LoVo (cell line): Measurements from ENCODE around the gene DNM2.

ENCODE experiments used
- DNase-seq: peaks from one replicate; pipeline ENCODE4 v3.0.0-alpha.2; 2016; ENCODE audit warnings: low spot score

DNM2 gene

DNA sequence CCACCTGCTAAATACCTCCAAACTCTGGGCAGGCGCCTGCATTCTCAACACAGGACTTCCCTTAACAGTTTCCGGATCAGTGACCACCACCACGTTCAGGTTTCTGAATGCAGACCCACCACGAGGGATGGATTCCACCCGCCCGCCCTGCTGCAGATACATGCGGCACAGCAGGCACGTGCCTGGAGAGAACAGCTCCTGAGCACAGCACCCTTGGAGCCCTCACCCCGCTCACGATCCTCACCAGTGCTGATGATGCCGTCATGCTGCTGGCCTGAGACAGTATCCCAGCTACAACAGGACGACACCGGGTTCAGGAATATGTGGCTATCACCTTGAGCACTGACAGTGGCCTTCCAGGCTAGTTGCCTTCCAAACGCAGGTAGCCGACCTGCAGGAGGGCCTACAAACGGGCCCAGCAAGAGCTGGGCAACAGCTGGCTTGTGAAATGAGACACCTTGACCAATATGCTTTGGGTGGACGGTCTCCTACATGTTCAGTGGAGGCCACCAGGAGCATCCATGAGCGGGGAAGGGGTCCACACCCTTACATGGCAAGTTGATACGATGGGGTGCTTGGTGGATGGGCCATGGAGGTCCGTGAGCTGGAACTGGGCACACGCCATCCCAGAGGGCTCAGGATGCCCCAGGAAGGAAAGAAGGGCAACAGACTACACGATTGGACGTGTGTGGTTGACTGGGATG, 26.5 kb upstream of the DNM2 start:
- DNase-seq: no peak

DNA sequence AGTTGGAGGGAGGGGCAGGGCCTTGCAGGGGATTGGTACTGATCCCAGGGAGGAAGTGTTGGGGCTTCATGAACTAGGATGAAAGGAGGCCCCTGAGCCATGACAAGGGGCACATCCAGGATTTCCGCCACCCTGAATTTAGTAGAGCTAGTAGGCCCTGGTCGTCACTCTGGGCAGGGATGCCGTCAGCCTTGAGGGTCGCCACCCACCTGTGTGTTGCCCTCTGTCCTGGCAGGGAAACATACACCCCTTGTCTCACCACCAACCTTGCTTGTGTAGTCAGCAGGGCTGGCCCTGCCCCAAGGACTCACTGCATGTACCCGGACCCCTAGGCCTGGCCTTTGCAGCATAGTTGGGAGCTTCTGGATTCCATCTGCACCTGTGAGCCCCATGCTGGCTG, 26.0 kb upstream of the DNM2 start:
- DNase-seq: no peak

DNA sequence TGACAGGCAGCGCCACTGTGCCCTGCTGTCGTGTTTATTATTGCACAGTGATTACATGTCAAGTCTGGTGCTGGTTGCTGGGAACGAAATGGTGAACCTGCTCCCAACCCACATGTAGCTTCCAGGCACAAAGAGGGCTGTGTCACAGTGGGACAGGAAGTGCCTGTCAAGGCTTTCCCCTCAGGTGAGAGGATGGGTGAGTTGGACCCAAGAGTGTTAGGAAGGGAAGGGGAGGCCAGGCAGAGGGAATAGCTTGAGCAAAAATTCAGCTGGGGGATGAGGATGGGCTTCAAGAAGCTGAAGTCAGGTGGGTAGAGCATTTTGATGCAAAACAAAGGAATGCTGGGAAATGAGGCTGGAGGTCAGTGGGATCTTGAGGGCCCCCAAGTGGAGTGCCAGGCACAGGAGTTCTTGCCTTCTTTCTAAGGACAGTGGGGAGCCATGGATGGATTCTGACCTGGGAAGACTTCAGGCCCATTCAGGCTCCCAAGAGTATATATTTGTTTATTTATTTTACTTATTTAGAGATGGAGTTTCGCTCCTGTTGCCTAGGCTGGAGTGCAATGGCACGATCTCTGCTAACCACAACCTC, 25.1 kb upstream of the DNM2 start:
- DNase-seq: no peak

DNA sequence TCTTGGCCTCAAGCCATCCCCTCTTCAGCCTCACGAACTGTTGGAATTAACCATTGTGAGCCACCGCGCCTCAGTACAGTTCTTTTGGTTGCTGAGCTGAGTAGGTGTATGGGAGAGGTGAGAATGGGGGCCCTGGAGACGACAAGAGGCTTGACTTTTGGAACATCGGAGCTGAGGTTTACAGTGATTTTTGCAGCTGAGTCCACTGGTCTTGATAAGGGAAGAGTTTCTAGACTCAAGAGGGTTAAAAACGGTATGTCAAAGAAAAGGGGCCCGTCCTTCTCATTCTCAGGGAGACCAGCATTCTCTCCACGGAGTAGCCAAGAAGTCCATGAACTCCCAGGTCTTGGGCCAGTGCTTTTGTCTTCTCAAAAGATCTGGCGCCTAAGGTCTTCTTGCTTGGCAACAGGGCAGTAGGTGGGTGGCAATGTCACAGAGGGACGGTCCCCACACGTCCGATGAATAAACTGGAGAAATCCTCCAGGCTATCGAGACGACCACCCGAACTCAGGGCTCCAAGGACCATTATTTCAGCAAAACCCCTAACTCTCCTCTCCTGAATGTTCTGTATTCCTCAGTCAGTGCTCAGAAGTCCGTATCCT, 23.1 kb upstream of the DNM2 start:
- DNase-seq: no peak

DNA sequence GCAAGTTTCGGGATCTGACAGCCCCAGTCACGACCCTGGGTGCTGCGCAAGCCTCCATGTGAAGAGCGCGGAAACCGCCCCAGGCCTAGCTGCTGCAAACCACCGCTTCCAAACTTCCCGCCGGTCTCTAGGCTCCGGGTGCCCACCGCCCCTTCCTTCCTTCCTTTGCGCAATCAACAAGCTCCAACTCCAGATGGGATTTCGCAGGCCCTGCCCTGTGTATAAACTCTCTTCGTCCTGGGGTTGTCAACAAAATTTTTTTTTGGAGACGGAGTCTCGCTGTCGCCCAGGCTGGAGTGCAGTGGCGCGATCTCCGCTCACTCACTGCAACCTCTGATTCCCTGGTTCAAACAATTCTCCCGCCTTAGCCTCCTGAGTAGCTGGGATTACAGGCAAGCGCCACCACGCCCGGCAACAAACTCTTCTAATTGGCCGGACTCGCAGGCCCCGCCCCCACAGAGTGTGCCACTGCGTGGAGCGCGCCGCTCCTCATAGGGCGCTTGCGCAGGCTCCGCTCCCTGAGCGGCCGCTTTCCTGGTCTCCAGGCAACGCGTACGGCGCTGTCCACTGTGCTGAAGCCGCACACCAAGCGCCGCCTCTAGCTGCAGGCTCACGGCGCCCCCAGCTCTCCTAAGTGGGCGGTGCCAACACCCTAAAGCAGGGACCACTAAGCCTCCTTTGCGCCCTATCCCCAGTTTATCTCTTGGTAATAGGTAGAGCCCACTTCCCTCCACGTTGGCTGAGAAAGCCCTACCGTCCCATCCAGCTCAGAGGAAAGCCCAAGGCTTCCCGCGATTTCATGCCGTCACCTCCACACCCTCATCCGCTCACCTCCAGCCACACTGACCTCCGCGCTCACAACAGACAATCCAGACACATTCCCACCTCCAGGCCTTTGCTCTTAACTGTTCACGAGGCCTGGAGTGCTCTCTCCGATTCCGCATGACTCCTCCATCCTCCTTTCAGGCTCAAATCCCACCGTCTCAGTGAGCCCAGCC, 22.2 kb upstream of the DNM2 start:
- peak; percentile 91 for DNase-seq

DNA sequence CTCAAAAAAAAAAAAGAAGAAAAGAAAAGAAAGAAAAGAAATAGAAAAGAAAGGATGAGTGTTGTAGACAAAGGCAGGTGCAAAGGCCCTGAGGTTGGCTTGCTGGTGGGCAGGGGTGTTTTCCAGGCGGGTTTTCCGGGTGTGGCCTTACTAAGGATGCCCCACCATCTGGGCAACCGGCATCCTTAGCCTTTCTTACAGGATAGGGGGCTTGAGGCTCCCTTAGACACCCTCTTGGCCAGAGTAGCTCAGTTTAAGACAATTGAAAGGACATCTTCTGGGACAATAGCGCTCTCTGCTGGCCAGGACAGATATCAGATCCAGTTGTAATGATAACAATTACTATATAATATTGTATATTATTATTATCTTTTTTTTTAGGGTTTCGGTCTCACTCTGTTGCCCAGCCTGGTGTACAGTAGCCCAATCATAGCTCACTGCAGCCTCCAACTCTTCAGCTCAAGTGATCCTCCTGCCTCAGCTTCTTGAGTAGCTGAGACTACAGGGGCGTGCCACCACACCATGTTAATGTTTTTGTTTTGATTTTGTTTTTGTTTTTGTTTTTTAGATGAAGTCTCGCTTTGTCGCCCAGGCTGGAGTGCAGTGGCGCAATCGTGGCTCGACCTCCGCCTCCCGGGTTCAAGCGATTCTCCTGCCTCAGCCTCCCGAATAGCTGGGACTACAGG, 18.1 kb upstream of the DNM2 start:
- peak; percentile 55 for DNase-seq

DNA sequence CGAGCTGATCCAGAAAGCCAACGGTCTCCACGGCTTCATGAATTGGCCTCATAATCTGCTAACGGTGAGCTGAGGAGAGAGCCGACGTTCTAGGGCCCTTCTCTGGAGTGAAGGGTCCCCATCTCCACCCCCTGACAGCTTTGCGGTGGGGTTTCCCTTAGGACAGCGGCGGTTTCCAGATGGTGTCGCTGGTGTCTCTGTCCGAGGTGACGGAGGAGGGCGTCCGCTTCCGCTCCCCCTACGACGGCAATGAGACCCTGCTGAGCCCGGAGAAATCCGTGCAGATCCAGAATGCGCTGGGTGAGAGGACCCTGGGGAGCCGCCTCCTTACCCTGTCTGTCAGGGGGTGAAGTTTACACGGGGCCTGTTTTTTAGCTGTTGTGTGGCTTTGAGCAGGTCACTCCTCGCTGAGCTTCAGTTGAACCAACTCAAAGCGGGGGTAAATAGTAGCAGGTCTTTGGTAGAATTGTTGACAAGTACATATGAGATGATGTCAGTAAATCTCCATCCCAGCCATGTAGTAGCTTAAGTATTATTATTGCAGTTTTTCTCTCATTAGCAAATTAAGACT, 15.8 kb upstream of the DNM2 start:
- DNase-seq: no peak

DNA sequence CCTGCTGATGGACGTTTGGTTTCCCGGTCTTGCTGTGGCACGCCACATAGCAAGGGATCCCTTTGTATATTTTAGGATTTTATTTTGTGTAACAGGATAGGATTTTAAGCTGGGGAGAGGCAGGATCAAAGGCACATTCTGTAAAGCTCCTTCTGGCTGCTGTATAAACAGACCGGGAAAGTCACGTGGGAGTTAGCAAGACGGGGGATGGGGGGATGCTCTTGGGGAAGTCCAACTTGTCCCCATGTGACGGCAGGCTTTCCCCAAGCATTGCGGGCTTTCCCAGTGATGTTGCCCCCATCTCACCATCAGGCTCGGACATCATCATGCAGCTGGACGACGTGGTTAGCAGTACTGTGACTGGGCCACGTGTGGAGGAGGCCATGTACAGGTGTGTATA, 10.9 kb upstream of the DNM2 start:
- no peak for DNase-seq

DNA sequence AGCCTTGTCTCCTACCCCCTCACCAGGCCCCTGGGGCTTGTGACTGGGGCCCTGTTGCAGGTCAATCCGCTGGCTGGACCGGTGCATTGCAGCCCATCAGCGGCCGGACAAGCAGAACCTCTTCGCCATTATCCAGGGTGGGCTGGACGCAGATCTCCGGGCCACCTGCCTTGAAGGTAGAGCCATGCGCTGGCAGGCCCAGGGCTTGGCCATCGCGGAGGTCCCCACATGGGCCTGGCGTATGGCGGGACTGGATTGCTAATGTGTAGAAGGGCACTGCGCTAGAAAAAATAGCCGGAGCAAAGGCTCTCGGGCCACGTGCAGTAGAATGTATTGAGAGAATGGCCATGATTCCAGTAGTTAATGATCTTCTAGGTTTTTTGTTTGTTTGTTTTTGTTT, 10.4 kb upstream of the DNM2 start:
- DNase-seq: no peak

DNA sequence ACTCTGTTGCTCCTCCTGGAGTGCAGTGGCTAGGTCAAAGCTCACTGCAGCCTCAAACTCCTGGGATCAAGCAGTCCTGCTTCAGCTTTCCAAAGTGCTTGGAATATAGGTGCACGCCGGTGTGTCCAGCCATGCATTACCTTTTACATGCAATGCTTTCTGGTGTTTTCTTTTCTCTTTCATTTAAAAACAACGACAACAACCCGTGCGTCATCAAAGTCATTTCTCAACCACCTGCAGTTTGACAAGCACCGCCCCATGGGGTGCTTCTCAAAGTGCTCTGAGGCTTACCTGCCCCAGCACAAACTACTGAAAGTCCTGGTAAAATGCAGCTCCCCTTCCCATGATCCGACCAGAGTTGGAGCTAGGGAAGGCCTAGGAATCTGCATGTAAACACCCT, 9.6 kb upstream of the DNM2 start:
- no peak for DNase-seq

DNA sequence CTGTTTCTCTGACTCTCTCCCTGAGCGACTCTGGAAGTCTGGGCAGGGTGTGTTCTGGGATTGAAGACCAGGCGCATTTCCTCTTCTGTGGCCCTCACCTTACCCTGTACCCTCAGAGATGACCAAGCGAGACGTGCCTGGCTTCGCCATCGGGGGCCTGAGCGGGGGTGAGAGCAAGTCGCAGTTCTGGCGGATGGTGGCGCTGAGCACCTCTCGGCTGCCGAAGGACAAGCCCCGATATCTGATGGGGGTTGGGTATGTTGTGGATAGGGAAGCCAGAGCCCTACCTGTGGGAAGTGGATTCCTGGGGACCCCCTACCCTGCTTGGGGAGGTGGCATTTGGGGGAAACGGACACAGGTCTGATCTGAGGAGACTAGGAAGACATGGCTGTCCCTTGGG, 5.8 kb upstream of the DNM2 start:
- DNase-seq: no peak

DNA sequence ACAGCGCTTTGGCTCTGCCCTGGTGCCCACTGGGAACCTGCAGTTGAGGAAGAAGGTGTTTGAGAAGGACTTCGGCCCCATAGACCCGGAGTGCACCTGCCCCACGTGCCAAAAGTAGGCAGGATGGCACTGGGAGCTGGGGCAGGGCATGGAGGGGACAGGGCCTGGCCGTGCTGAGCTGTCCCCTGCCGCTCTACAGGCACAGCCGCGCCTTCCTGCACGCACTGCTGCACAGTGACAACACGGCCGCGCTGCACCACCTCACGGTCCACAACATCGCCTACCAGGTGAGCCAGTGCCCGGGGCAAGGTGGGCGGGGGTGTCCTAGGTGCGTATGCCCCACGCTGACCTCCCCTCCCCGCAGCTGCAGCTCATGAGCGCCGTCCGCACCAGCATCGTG, 5.1 kb upstream of the DNM2 start:
- no peak for DNase-seq

DNA sequence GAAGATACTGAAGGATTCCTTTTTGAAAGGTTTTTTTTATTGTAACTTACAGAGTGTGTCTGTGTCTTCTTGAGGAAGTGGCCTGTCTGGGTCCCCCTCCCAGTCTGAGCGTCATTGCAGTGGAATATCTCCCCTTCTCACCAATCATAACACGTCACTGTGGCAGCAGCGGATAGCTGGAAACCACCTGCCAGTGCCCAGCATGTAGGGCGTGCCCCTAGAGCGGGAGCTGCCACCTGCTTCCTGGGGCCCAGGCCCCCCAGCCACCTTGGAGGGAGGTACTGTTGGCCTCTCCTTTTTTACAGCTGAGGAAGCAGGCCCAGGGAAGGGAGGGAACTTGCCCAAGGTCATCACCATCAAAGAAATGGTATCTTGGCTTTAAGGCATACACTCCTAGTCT, 4.6 kb upstream of the DNM2 start:
- no peak for DNase-seq

DNA sequence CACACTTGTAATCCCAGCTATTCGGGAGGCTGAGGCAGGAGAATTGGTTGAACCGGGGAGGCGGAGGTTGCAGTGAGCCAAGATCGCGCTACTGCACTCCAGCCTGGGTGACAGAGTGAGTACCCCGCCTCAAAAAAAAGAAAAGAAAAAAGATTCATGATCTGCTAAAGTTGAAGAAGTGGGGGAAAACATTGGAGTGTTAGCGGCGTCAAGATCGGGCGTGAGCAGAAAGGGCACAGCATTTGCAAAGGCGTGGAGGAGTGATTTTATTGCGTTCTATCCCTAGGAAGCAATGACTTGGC, 874 bp upstream of the DNM2 start:
- no peak for DNase-seq

DNA sequence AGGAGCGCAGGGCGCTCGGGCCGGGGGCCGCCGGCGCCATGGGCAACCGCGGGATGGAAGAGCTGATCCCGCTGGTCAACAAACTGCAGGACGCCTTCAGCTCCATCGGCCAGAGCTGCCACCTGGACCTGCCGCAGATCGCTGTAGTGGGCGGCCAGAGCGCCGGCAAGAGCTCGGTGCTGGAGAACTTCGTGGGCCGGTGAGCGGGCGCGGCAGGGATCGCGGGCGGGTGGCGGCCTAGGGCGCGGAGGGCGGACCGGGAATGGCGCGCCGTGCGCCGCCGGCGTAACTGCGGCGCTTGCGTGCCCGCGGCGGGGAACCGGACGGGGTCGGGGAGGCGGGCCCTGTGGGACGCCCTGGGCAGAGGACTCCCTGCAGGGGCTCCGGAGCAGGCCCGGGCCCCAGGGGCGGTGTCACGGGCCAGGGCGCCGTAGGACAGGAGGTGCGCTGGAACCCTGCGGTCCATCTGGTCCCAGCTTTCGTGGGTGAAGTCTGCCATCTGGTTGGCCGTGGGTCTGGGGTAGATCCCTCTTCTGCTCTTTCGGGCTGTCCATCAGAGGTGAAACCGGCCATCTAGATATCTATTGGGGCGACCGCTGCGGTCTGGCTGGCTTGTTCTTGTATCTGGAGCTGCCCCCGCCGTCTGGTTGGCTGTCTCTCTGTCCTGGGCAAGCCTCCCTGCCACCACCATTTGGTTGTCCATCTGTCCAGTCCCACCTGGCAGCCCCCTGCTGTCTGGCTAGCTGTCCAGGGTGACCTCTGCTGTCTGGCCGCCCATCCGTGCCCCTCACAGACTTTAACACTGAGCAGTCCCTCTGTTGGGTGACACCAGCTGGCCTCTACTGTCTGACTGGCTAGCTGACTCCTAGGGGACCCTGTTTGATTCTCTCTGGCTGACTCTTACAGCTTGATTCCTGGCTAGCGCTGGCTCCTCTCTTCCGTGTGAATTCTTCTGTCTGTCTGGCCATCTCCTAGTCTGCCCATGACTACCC, 622 bp downstream of the DNM2 start:
- no peak for DNase-seq

DNA sequence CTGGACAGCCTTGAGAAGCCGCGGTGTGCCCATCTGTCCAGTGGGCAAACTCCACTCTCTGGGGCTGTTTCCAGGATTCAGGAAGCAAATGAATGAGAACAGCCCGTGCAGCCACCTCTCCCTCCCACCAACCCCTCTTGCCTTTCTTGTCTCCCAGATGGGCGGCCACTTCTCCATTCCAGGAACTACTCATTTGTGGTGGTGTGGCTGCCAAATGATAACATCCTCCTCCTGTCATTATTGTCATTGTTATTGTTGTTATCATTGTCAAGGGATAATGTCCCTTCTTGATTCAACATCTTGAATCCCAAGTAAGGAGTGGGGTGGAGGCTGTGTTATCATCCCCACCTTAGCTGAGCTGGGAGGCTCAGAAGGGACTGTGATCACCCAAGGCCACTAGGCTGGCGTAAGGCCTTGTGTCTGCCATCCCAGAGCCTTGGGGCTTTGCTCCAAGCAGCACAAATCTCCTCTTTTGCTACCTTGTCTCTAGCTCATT, 1.6 kb downstream of the DNM2 start:
- no peak for DNase-seq

DNA sequence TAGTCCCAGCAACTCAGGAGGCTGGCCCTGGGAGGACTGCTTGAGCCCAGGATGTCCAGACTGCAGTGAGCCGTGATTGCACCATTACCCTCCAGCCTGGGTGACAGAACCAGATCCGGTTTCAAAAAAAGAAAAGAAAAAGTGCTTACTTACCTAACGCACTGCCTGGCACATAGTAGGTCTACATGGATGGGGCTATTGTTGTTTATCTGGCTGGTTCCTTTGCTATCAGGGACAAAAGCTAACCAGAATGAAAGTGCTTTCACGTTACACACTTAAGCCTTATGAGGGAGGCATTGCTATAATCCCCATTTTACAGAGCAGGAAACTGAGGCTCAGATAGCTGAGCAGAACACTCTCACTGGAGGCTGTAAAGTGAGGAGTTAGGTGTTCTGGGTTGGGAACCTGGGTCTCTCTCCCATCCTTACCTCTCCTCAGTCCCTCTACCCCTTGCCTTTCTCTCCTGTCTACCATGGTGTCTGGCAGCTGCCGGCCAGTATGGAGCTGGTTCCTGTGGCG, 2.8 kb downstream of the DNM2 start:
- no peak for DNase-seq

DNA sequence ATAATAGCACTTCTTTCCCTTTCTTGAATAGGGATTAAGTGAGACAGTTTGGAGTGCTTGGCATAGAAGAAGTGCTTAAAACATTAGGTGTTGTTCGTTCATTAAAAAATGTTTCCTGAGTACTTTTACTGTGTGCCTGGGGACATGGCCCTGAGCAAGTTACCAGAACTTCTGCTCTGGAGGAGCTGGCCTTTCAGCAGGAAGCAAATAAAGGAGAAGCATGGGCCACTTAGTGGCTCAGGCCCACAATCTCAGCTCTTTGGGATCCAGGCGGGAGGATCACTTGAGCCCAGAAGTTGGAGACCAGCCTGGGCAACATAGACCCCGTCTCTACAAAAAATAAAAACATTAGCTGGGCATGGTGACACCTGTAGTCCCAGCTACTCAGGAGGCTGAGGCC, 5.7 kb downstream of the DNM2 start:
- DNase-seq: no peak

DNA sequence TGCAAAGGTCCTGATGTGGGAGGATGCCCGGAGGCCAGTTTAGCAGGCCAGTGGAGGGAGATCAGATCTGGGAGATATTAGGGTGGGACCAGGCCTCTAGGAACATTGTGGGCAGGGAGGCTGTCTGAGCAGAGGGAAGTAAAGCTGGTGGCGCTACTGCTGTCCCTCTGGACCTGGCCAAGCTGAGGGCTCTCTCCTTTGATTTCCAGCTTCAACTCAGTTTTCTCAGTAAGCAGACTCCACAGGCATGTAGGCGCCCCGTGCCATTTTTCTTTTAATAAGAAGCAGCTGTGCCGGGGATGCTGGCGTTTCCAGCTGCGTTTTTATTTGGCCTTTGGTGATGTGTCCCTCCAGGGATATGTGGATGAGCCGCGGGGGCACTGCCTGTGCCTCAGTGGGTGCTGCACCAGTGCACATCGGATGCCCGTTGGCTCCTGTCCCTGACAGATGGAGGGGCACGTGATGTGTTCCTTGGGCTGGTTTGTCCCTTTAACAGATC, 6.7 kb downstream of the DNM2 start:
- DNase-seq: no peak

DNA sequence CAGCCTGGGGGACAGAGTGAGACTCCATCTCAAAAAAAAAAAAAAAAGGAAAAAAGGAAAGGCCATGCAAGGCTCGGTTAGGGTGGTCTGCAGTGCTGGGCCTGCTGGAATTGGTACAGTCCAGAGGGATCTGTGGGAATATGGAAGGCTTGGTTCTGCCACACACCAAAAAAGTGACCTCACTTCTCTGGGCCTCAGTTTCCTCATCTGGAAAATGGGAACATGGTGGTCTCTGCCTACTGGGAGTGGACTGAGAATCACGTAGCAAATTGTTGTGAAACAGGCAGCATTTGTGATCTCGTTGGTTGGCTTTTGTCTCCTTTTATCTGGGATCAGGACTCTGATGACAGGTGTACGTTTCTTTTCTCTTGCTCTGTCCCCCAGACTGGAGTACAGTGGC, 7.5 kb downstream of the DNM2 start:
- DNase-seq: no peak
